ENCODE measurements around the gene AKNA. TPM values are rescaled to one million over a fixed set of nuclear protein-coding genes. Genes with fewer than 3 reads are reported as not detected.
"Not testable (repeated sequence)": the region's sequence is repeated elsewhere in the genome, so short reads cannot be mapped to it uniquely, and the experiment has no call there.

Gene AKNA
- total RNA-seq, 3 donors from 2014 or later, result 20.1 to 52.0 (median 35.7) TPM

- DNase-seq (ENCODE audit: low spot score in 2 of 2), result no peak
- no peak overlapping the region for H3K4me3 ChIP-seq
- no peaks in the 10 kb centered on the region for H3K36me3 ChIP-seq
- no peaks in the 10 kb centered on the region for H3K27me3 ChIP-seq
- no peaks in the 10 kb centered on the region for H3K9me3 ChIP-seq
- H3K4me1 ChIP-seq, result no peaks in the 10 kb centered on the region
- no peak overlapping the region for H3K27ac ChIP-seq
- TF ChIP-seq POLR2AphosphoS5 (IDR thresholded peaks at IDR 0.05), result no peak
- intact Hi-C loops (cut with DNase I; ENCODE audit: low total_unique reads), result no loop called here
Observed at GRCh38 chr9:114321759-114322158, 66.0 kb downstream of the AKNA start.

- H3K4me1 ChIP-seq; H3K9me3 ChIP-seq; H3K36me3 ChIP-seq; intact Hi-C loops (cut with DNase I; ENCODE audit: low total_unique reads); DNase-seq (ENCODE audit: low spot score in 2 of 2); H3K4me3 ChIP-seq; H3K27ac ChIP-seq; H3K27me3 ChIP-seq: not testable (repeated sequence)
Observed at GRCh38 chr9:114320710-114321109, 67.1 kb downstream of the AKNA start.

GRCh38 chr9:114319147-114319546 is 68.6 kb downstream of the AKNA start:
- no peaks in the 10 kb centered on the region for H3K4me1 ChIP-seq
- H3K36me3 ChIP-seq, result no peaks in the 10 kb centered on the region
- DNase-seq (ENCODE audit: low spot score in 2 of 2), result no peak
- no peaks in the 10 kb centered on the region for H3K27me3 ChIP-seq
- intact Hi-C loops (cut with DNase I; ENCODE audit: low total_unique reads), result no loop called here
- peaks cover 0 to 6% of the 10 kb centered on the region in 2 donors for H3K9me3 ChIP-seq
- no peak overlapping the region for H3K27ac ChIP-seq
- no peak for TF ChIP-seq CTCF (IDR thresholded peaks at IDR 0.05)
- no peak for TF ChIP-seq POLR2AphosphoS5 (IDR thresholded peaks at IDR 0.05)
- TF ChIP-seq POLR2A (IDR thresholded peaks at IDR 0.05), result no peak
- H3K4me3 ChIP-seq, result no peak overlapping the region

GRCh38 chr9:114318416-114318815 is 69.4 kb downstream of the AKNA start:
- no peak overlapping the region for H3K27ac ChIP-seq
- H3K4me1 ChIP-seq, result no peaks in the 10 kb centered on the region
- intact Hi-C loops (cut with DNase I; ENCODE audit: low total_unique reads), result no loop called here
- H3K4me3 ChIP-seq, result no peak overlapping the region
- H3K9me3 ChIP-seq, result peaks cover 0 to 7% of the 10 kb centered on the region in 2 donors
- no peaks in the 10 kb centered on the region for H3K27me3 ChIP-seq
- no peak for DNase-seq (ENCODE audit: low spot score in 2 of 2)
- TF ChIP-seq CTCF (IDR thresholded peaks at IDR 0.05), result no peak
- no peak for TF ChIP-seq POLR2A (IDR thresholded peaks at IDR 0.05)
- no peak for TF ChIP-seq POLR2AphosphoS5 (IDR thresholded peaks at IDR 0.05)
- no peaks in the 10 kb centered on the region for H3K36me3 ChIP-seq

- H3K27ac ChIP-seq, result no peak overlapping the region
- DNase-seq (ENCODE audit: low spot score in 2 of 2), result no peak
- TF ChIP-seq POLR2AphosphoS5 (IDR thresholded peaks at IDR 0.05) (no peak), CTCF (IDR thresholded peaks at IDR 0.05) (no peak), POLR2A (IDR thresholded peaks at IDR 0.05) (no peak)
- H3K4me3 ChIP-seq, result no peak overlapping the region
- intact Hi-C loops (cut with DNase I; ENCODE audit: low total_unique reads), result no loop called here
- H3K4me1 ChIP-seq, result no peaks in the 10 kb centered on the region
- H3K36me3 ChIP-seq, result no peaks in the 10 kb centered on the region
- H3K27me3 ChIP-seq, result no peaks in the 10 kb centered on the region
- H3K9me3 ChIP-seq, result peaks cover 0 to 7% of the 10 kb centered on the region in 2 donors
Observed at GRCh38 chr9:114317665-114318357, 70.0 kb downstream of the AKNA start.

DNA sequence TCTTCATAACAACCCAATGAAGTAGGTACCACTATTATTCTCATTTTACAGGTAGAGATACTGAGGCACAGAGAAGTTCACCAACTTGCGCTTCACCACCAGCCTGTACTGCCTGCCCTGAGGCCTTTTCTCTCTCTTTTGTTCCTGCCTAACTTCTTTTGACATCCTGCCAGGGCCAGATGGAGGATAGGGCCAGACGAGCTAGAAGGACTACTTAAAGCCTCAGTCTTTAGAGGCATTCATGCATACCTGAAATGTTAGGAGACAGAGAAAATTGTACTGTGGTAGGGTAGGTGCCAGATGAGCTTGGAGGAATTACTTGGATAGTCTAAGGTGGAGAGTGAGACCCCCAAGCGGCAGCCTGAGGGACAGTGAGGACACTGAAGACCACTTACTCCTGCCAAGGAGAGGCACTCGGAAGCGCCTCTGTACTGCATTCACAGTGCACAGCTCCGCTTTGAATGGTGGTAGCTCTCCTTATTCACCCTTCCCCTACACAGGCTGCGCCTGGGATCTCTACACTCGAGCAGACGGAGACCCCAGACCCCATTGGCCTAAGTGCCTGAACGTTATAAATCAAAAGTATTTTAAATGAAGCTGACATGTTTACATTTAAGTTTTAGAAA is 71.1 kb downstream of the AKNA start:
- Histone ChIP-seq H3K9me3 (peaks cover 0 to 7% of the 10 kb centered on the region in 2 donors), H3K27ac (no peak overlapping the region), H3K36me3 (no peaks in the 10 kb centered on the region), H3K4me3 (no peak overlapping the region), H3K4me1 (no peaks in the 10 kb centered on the region), H3K27me3 (no peaks in the 10 kb centered on the region)
- no peak for TF ChIP-seq POLR2AphosphoS5 (IDR thresholded peaks at IDR 0.05)
- TF ChIP-seq CTCF (IDR thresholded peaks at IDR 0.05), result no peak
- no peak for TF ChIP-seq POLR2A (IDR thresholded peaks at IDR 0.05)
- DNase-seq (ENCODE audit: low spot score in 2 of 2), result no peak
- intact Hi-C loops (cut with DNase I; ENCODE audit: low total_unique reads), result no loop called here
